ENCODE data around the gene DCN.

DCN gene

GRCh38 chr12:91183551-91183950 is 934 bp upstream of the DCN start:
- no peak for DNase-seq

GRCh38 chr12:91180582-91181395 is 1.8 kb downstream of the DCN start:
- DNase-seq: no peak

GRCh38 chr12:91179966-91180561 is 2.6 kb downstream of the DCN start:
- DNase-seq: no peak

GRCh38 chr12:91179315-91179714 is 3.3 kb downstream of the DCN start:
- no peak for DNase-seq

GRCh38 chr12:91178781-91179180 is 3.8 kb downstream of the DCN start:
- DNase-seq: no peak

GRCh38 chr12:91178139-91178561 is 4.5 kb downstream of the DCN start:
- no peak for DNase-seq

GRCh38 chr12:91177381-91177780 is 5.2 kb downstream of the DCN start:
- no peak for DNase-seq

- no peak for DNase-seq
Observed at GRCh38 chr12:91176915-91177314, 5.7 kb downstream of the DCN start.

- no peak for DNase-seq
Observed at GRCh38 chr12:91176358-91176757, 6.3 kb downstream of the DCN start.

- no peak for DNase-seq
Observed at GRCh38 chr12:91173124-91173523, 9.5 kb downstream of the DCN start.

- no peak for DNase-seq
Observed at GRCh38 chr12:91172096-91172495, 10.5 kb downstream of the DCN start.

GRCh38 chr12:91171476-91171875 is 11.1 kb downstream of the DCN start:
- no peak for DNase-seq

GRCh38 chr12:91163116-91163515 is 19.5 kb downstream of the DCN start:
- no peak for DNase-seq

- no peak for DNase-seq
Observed at GRCh38 chr12:91161009-91161408, 21.6 kb downstream of the DCN start.

- DNase-seq: no peak
Observed at GRCh38 chr12:91155990-91156389, 26.6 kb downstream of the DCN start.

- DNase-seq: no peak
Observed at GRCh38 chr12:91154131-91154530, 28.5 kb downstream of the DCN start.

- no peak for DNase-seq
Observed at GRCh38 chr12:91144053-91144452, 38.6 kb downstream of the DCN start.

- DNase-seq: no peak
Observed at GRCh38 chr12:91143206-91143605, 39.4 kb downstream of the DCN start.

GRCh38 chr12:91142221-91142631 is 40.4 kb downstream of the DCN start:
- no peak for DNase-seq

- no peak for DNase-seq
Observed at GRCh38 chr12:91140026-91140931, 42.3 kb downstream of the DCN start.

- DNase-seq: no peak
Observed at GRCh38 chr12:91139286-91139685, 43.3 kb downstream of the DCN start.

- no peak for DNase-seq
Observed at GRCh38 chr12:91138337-91138920, 44.2 kb downstream of the DCN start.

GRCh38 chr12:91133871-91134270 is 48.7 kb downstream of the DCN start:
- no peak for DNase-seq

All from DMS153 (cell line).